H1 (cell line): Measurements from ENCODE around the gene TBX4. TPM values are rescaled to one million over a fixed set of nuclear protein-coding genes. Genes with fewer than 3 reads are reported as not detected.

Experiments
- CTCF ChIA-PET: fragments of 300-600 bp; sonication (Branson Sonifier 250); formaldehyde crosslinking; loops from one replicate; lab custom pipeline; 2021; ENCODE audit not compliant: partially characterized antibody; lab: Charles Lee
- POLR2A ChIA-PET: fragments of 300-600 bp; sonication (Branson Sonifier 250); formaldehyde crosslinking; loops from one replicate; lab custom pipeline; 2021; ENCODE audit warnings: inconsistent platforms; ENCODE audit not compliant: partially characterized antibody; lab: Charles Lee
- DNase-seq, 2 experiments: peaks; one replicate each; pipeline versions ENCODE4 v3.0.0 to v3.0.0-alpha.2; 2010 to 2022; ENCODE audit warnings: low spot score in 2 of 2, low read depth in 1 of 2, mixed read lengths in 1 of 2
- FAIRE-seq: peaks from 2 replicates; lab custom pipeline; 2011; peaks lifted over from hg19 to GRCh38; lab: Jason Lieb, UNC
- H2AFZ ChIP-seq: 2 replicates; pipeline ENCODE4 v1.8.1; 2012; ENCODE audit warnings: low read length, inconsistent platforms
- H2AK5ac ChIP-seq: 2 replicates; pipeline ENCODE4 v1.6.1; 2013; ENCODE audit warnings: low read depth, low read length
- H2BK120ac ChIP-seq: replicated peaks from 2 replicates; pipeline ENCODE3; 2013; ENCODE audit warnings: low read depth, low read length, inconsistent platforms
- H2BK12ac ChIP-seq: 2 replicates; pipeline ENCODE4 v1.6.1; 2013; ENCODE audit warnings: low read depth, low read length
- H2BK15ac ChIP-seq: 2 replicates; pipeline ENCODE4 v1.6.1; 2013; ENCODE audit warnings: low read length
- H2BK20ac ChIP-seq: 2 replicates; pipeline ENCODE4 v1.6.1; 2013; ENCODE audit warnings: low read length
- H2BK5ac ChIP-seq: 2 replicates; pipeline ENCODE4 v1.6.1; 2013; ENCODE audit warnings: low read depth, low read length
- H3K14ac ChIP-seq: 2 replicates; pipeline ENCODE4 v1.6.1; 2013; ENCODE audit warnings: inconsistent platforms; ENCODE audit not compliant: insufficient read length
- H3K18ac ChIP-seq: 2 replicates; pipeline ENCODE4 v1.6.1; 2013; ENCODE audit warnings: low read length; ENCODE audit errors: extremely low read depth
- H3K23ac ChIP-seq: 2 replicates; pipeline ENCODE4 v1.6.1; 2013; ENCODE audit warnings: inconsistent platforms; ENCODE audit not compliant: insufficient read length
- H3K23me2 ChIP-seq: 2 replicates; pipeline ENCODE4 v1.6.1; 2013; ENCODE audit warnings: low read depth, low read length
- H3K27ac ChIP-seq: 2 replicates; pipeline ENCODE4 v1.6.1; 2011; ENCODE audit warnings: low read depth, low read length, inconsistent platforms
- H3K27me3 ChIP-seq, 4 experiments: replicated peaks in 1 of 4; 1 replicate in 1 of 4; 2 replicates in 3 of 4; pipeline versions ENCODE4 v1.6.1 to v1.8.1; 2011 to 2013; ENCODE audit warnings: low read length in 3 of 4, mild to moderate bottlenecking in 3 of 4, inconsistent platforms in 2 of 4, mixed read lengths in 2 of 4, moderate library complexity in 1 of 4; ENCODE audit not compliant: control insufficient read depth in 3 of 4, insufficient read depth in 3 of 4; ENCODE audit errors: extremely low read depth in 1 of 4
- H3K36me3 ChIP-seq, 4 experiments: 2 replicates each; pipeline versions ENCODE4 v1.6.1 to v1.8.1; 2011 to 2013; ENCODE audit warnings: mild to moderate bottlenecking in 4 of 4, low read length in 3 of 4, moderate library complexity in 2 of 4, control low read depth in 1 of 4, inconsistent platforms in 1 of 4; ENCODE audit not compliant: insufficient read depth in 4 of 4, control insufficient read depth in 2 of 4
- H3K4ac ChIP-seq: replicated peaks from 2 replicates; pipeline ENCODE3; 2013; ENCODE audit warnings: low read length, low read depth, mixed read lengths, inconsistent platforms; ENCODE audit not compliant: insufficient read length
- H3K4me1 ChIP-seq, 4 experiments: replicated peaks in 1 of 4; 1 replicate in 1 of 4; 2 replicates in 3 of 4; pipeline versions ENCODE4 v1.6.1 to v1.8.1; 2011 to 2013; ENCODE audit warnings: low read length in 3 of 4, inconsistent platforms in 2 of 4, mixed read lengths in 1 of 4; ENCODE audit not compliant: insufficient read depth in 4 of 4, control insufficient read depth in 3 of 4
- H3K4me2 ChIP-seq, 2 experiments: 2 replicates each; pipeline versions ENCODE4 v1.6.1 to v1.8.1; 2011 to 2013; ENCODE audit warnings: low read depth in 2 of 2, low read length in 2 of 2, control low read depth in 1 of 2, inconsistent platforms in 1 of 2, mild to moderate bottlenecking in 1 of 2; ENCODE audit not compliant: insufficient read depth in 1 of 2
- H3K4me3 ChIP-seq, 4 experiments: fragments of 200-600, 300-600 bp in 1 of 4; sonication (generic), shearing (Covaris generic), sonication (Bioruptor Twin) in 1 of 4; 2 replicates each; pipeline versions ENCODE4 v1.5.1 to v1.8.1; 2011 to 2016; ENCODE audit warnings: low read length in 4 of 4, low read depth in 3 of 4, control low read depth in 2 of 4, inconsistent platforms in 2 of 4, mild to moderate bottlenecking in 2 of 4, mixed read lengths in 1 of 4, moderate library complexity in 1 of 4; ENCODE audit not compliant: insufficient read depth in 2 of 4; ENCODE audit errors: extremely low read depth in 1 of 4
- H3K56ac ChIP-seq: replicated peaks from 2 replicates; pipeline ENCODE3; 2013; ENCODE audit warnings: low read depth, mild to moderate bottlenecking, mixed read lengths, low read length, inconsistent platforms; ENCODE audit not compliant: insufficient read length
- H3K79me1 ChIP-seq: 2 replicates; pipeline ENCODE4 v1.6.1; 2013; ENCODE audit warnings: low read depth, low read length, control low read depth
- H3K79me2 ChIP-seq, 2 experiments: 2 replicates each; pipeline versions ENCODE4 v1.6.1 to v1.8.1; 2012 to 2013; ENCODE audit warnings: low read length in 2 of 2, mild to moderate bottlenecking in 2 of 2, inconsistent platforms in 1 of 2; ENCODE audit not compliant: insufficient read depth in 2 of 2, control insufficient read depth in 1 of 2
- H3K9ac ChIP-seq, 4 experiments: replicated peaks in 1 of 4; 1 replicate in 1 of 4; 2 replicates in 3 of 4; pipeline versions ENCODE4 v1.6.1 to v1.8.1; 2011 to 2013; ENCODE audit warnings: low read depth in 3 of 4, low read length in 3 of 4, control low read depth in 2 of 4, mild to moderate bottlenecking in 2 of 4, moderate library complexity in 2 of 4, inconsistent platforms in 1 of 4; ENCODE audit errors: extremely low read depth in 1 of 4
- H3K9me3 ChIP-seq, 2 experiments: 2 replicates each; pipeline versions ENCODE4 v1.6.1 to v1.8.1; 2012 to 2013; ENCODE audit warnings: mild to moderate bottlenecking in 2 of 2, moderate library complexity in 2 of 2, control low read depth in 1 of 2, inconsistent platforms in 1 of 2, low read depth in 1 of 2, low read length in 1 of 2, mixed read lengths in 1 of 2; ENCODE audit not compliant: insufficient read depth in 2 of 2
- H4K20me1 ChIP-seq, 2 experiments: replicated peaks in 1 of 2; 2 replicates each; pipeline versions ENCODE3 to v1.8.1; 2011 to 2013; ENCODE audit warnings: inconsistent platforms in 2 of 2, low read length in 2 of 2, mild to moderate bottlenecking in 1 of 2; ENCODE audit not compliant: insufficient read depth in 2 of 2, control insufficient read depth in 1 of 2
- H4K5ac ChIP-seq: 2 replicates; pipeline ENCODE4 v1.6.1; 2013; ENCODE audit warnings: low read length, low read depth, mixed read lengths, inconsistent platforms; ENCODE audit not compliant: insufficient read length
- H4K8ac ChIP-seq: 2 replicates; pipeline ENCODE4 v1.8.0; 2013; ENCODE audit warnings: mild to moderate bottlenecking, moderate library complexity, low read length, inconsistent platforms; ENCODE audit not compliant: insufficient read depth; ENCODE audit errors: extremely low read depth
- H4K91ac ChIP-seq: replicated peaks from 2 replicates; pipeline ENCODE3; 2013; ENCODE audit warnings: low read length, mixed read lengths, inconsistent platforms; ENCODE audit not compliant: insufficient read length
- CBX8 ChIP-seq: fragments of 300-800, 300-1000 bp; sonication (generic); IDR thresholded peaks from 2 replicates; pipeline ENCODE4 v1.7.1; 2016; ENCODE audit warnings: low read depth, low read length, borderline replicate concordance
- EP300 ChIP-seq, 2 experiments: IDR thresholded peaks; 1 replicate in 1 of 2; 2 replicates in 1 of 2; pipeline ENCODE4 v1.6.1; 2011 to 2012; ENCODE audit warnings: low read depth in 2 of 2, low read length in 2 of 2, mild to moderate bottlenecking in 2 of 2, borderline replicate concordance in 1 of 2, inconsistent platforms in 1 of 2, moderate library complexity in 1 of 2
- KDM1A ChIP-seq: fragments of 200-600, 300-600 bp; sonication (generic); IDR thresholded peaks from 2 replicates; pipeline ENCODE4 v1.7.1; 2016; ENCODE audit warnings: mild to moderate bottlenecking, low read length, borderline replicate concordance
- MAFK ChIP-seq: IDR thresholded peaks from 2 replicates; pipeline ENCODE4 v1.6.1; 2012; ENCODE audit warnings: low read depth, mild to moderate bottlenecking, improper control_type of control experiment, low read length
- POLR2A ChIP-seq, 2 experiments: IDR thresholded peaks; 1 replicate in 1 of 2; 2 replicates in 1 of 2; pipeline ENCODE4 v1.6.1; 2011; ENCODE audit warnings: low read depth in 2 of 2, low read length in 2 of 2, mild to moderate bottlenecking in 2 of 2; ENCODE audit errors: control extremely low read depth in 1 of 2
- SUZ12 ChIP-seq: fragments of 200-600 bp; sonication (generic); IDR thresholded peaks from 2 replicates; pipeline ENCODE4 v1.6.1; 2012; ENCODE audit warnings: mild to moderate bottlenecking, inconsistent platforms, low read length, moderate library complexity, mixed read lengths
- TAF7 ChIP-seq: optimal IDR thresholded peaks from 2 replicates; pipeline ENCODE3; 2011; ENCODE audit warnings: low read depth, mild to moderate bottlenecking, inconsistent platforms, low read length, moderate library complexity, borderline replicate concordance
- WGBS, 2 experiments: shearing (Covaris generic) in 1 of 2; methylation state at CpG; one replicate each; pipeline versions ENCODE4 v1.1.6 to v1.1.7; 2013 to 2015; ENCODE audit warnings: low lambda C conversion rate in 2 of 2, mixed read lengths in 2 of 2, inconsistent platforms in 1 of 2, low coverage in 1 of 2, missing lambda C conversion rate in 1 of 2; ENCODE audit not compliant: insufficient replicate concordance in 2 of 2, insufficient coverage in 1 of 2, insufficient read length in 1 of 2; ENCODE audit errors: extremely low coverage in 1 of 2, missing lambda C conversion rate in 1 of 2; 5-methylcytosine and 5-hydroxymethylcytosine counted together
- polyA plus RNA-seq, 7 experiments: library from polyadenylated mRNA; depleted of rRNA in 3 of 7; stranded (reverse) in 5 of 7; unstranded in 2 of 7; fragments of >200 nt in 5 of 7; fragments of 200-250 nt in 2 of 7; gene quantifications; 1 replicate in 5 of 7; 2 replicates in 1 of 7; 4 replicates in 1 of 7; pipeline versions ENCODE4 v1.2.1 to v1.2.3, GENCODE V29; 2011 to 2013; ENCODE audit warnings: missing spikeins in 2 of 7, mixed read lengths in 2 of 7
- total RNA-seq: library from RNA; stranded (reverse); fragmentation: NEBNext Ultra II Directional; extraction: Animal tissue kit (Norgen Biotek cat#: 25700); gene quantifications from 2 replicates; pipeline ENCODE4 v1.2.1, GENCODE V29; 2021

The TBX4 gene
- total and polyA plus RNA-seq, 2 of the 8 experiments (the other 6 are each of a cell fraction or from before 2014, with no cell fraction given): 0.02 TPM; not detected in 1

- H3K23ac ChIP-seq: no peak overlapping the region
- H2AK5ac ChIP-seq: no peak overlapping the region
- peaks cover 0 to 44% (median 33%) of the 10 kb centered on the region in 4 experiments; a peak in 6 of 7 replicates for H3K4me1 ChIP-seq
- no peak overlapping the region for H2BK20ac ChIP-seq
- H3K9ac ChIP-seq: no peak overlapping the region
- H4K91ac ChIP-seq: no peak overlapping the region
- no peak for DNase-seq
- no peak overlapping the region for H2BK15ac ChIP-seq
- H3K9me3 ChIP-seq: no peaks in the 10 kb centered on the region; a peak in 1 of 4 replicates
- H2BK120ac ChIP-seq: no peak overlapping the region
- peaks cover 98 to 100% (median 99%) of the 10 kb centered on the region in 4 experiments for H3K27me3 ChIP-seq
- no peak overlapping the region for H3K56ac ChIP-seq
- H4K8ac ChIP-seq: no peak overlapping the region
- no peak overlapping the region for H2AFZ ChIP-seq
- H4K5ac ChIP-seq: no peak overlapping the region
- TF ChIP-seq POLR2A (IDR thresholded peaks at IDR 0.05; ENCODE audit: control extremely low read depth in 1 of 2, low read depth in 2 of 2, low read length in 2 of 2) (no peak), MAFK (no peak), KDM1A (no peak), TAF7 (no peak), SUZ12 (no peak), EP300 (IDR thresholded peaks at IDR 0.05; ENCODE audit: borderline replicate concordance in 1 of 2, low read depth in 2 of 2, low read length in 2 of 2) (no peak), CBX8 (no peak)
- TF ChIP-seq, all 59 proteins: peak for 0
- 50% methylated on average over 1 of the region's 1 CpG; no CpG with 5 or more reads in 1 of the 2 experiments for WGBS, 2 experiments
- CTCF ChIA-PET: interaction anchor here (0.9 to 6.8 kb wide), 6 partner anchors 12 to 434 kb away, joined by 3 to 31 read pairs (median 3); no protein-coding TSS in a partner anchor
- H3K4me3 ChIP-seq: no peak overlapping the region
- H3K79me2 ChIP-seq: no peaks in the 10 kb centered on the region
- no peak overlapping the region for H3K4me2 ChIP-seq
- H3K14ac ChIP-seq: no peak overlapping the region
- H4K20me1 ChIP-seq: peaks cover 36 to 42% of the 10 kb centered on the region in 2 experiments
- no peak overlapping the region for H3K4ac ChIP-seq
- H3K18ac ChIP-seq: no peak overlapping the region
- FAIRE-seq: no peak
- H3K27ac ChIP-seq: no peak overlapping the region
- H3K79me1 ChIP-seq: no peaks in the 10 kb centered on the region
- peaks cover 5% of the 10 kb centered on the region; the same call in 1 of the 2 replicates for H3K23me2 ChIP-seq
- H2BK5ac ChIP-seq: no peak overlapping the region
- H3K36me3 ChIP-seq: peaks cover 0 to 15% (median 0%) of the 10 kb centered on the region in 4 experiments; a peak in 1 of 8 replicates
- POLR2A ChIA-PET: interaction anchor here (1.0 kb wide), 1 partner anchor 51 kb away, joined by 3 read pairs; no protein-coding TSS in a partner anchor
- no peak overlapping the region for H2BK12ac ChIP-seq
Observed at GRCh38 chr17:61406537-61406845, 45.7 kb upstream of the TBX4 start.
